Hematopoietic multipotent progenitor cell treated with erythropoietin and hydrocortisone succinate and interleukin-3 and kit ligand, for 17 days (in vitro differentiated cells): Measurements from ENCODE around the gene OR5A1.

ENCODE experiments used
- DNase-seq: peaks from one replicate; pipeline ENCODE4 v3.0.0-alpha.2; 2015; ENCODE audit warnings: low spot score

OR5A1 gene

DNA sequence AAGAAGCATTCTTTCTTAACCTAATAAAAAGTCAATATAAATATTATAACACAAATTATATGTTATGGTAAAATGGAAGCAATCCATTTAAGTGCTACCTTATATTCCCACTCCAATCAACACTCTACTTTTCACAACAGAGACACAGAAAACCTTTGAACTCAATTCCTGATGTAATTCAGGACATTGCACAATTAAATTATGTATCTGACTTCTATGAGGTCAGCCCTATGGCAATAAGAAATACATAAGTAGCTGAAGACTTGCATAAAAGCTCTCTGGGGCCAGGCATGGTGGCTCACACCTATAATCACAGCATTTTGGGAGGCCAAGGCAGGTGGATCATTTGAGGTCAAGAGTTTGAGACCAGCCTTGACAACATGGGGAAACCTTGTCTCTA is 43.6 kb downstream of the OR5A1 start:
- no peak for DNase-seq

DNA sequence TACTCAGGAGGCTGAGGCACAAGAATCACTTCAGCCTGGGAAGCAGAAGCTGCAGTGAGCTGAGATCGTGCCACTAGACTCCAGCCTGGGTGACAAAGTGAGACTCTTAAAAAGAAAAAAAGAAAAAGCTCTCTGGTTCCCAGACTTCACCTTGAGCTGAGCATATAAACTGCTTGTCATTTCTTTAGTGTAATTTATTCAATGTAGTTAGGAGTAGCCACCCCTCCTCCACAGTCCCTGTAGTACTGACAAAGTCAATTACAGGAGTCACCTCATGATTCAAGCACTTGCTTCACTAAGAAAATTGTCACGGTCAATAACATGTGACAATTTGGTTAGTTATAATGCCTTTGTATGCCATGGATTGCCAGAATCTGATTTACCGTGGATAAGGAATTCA is 44.1 kb downstream of the OR5A1 start:
- no peak for DNase-seq
